GM19468 (cell line): Measurements from ENCODE around the gene SYT3.
"Not testable (repeated sequence)": the region's sequence is repeated elsewhere in the genome, so short reads cannot be mapped to it uniquely, and the experiment has no call there.

Source experiments
- ATAC-seq: cut with Tn5 transposase; IDR thresholded peaks from one replicate; pipeline ENCODE4 v1.9.1; 2021; ENCODE audit warnings: mild to moderate bottlenecking, moderate library complexity, moderate number of reproducible peaks; ENCODE audit not compliant: unreplicated experiment; ENCODE audit errors: extremely low read depth

Gene SYT3

DNA sequence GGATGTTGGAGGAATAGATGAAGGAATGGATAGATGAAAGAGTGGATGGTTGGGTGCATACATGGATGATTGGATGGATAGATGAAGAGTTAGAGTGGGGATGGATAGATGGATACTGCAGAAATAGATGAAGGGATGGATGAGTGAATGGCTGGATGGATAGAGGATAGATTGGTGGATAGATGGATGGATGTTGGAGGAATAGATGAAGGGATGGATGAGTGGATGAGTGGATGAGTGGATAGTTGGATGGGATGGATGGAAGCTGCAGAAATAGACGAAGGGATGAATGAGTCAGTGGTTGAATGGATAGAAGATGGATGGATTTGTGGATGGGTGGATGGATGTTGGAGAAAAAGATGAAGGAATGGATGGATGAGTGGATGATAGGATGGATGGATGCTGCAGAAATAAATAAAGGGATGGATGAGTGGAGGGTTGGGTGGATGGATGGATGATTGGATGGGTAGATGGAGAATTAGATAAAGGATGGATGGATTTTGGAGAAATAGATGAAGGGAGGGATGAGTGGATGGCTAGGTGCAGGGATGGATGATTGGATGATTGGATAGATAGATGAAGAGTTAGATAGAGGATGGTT is 4.7 kb upstream of the SYT3 start:
- ATAC-seq = no peak

DNA sequence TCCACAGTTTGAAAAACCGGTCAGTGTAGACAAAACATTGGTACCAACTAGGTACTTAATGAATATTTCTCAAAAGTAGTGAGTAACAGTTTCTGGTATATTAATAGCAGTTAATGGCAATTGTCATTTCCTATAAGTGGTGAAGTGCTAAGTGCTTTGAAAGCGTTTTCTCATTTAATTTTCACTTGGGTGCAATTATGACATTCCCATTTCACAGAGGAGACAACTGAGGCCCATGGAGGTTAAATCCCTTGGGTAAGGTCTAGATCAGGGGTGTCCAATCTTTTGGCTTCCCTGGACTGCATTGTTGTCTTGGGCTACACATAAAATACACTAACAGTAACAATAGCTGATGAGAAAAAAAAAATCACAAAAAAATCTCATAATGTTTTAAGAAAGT is 687 bp upstream of the SYT3 start:
- no peak for ATAC-seq

DNA sequence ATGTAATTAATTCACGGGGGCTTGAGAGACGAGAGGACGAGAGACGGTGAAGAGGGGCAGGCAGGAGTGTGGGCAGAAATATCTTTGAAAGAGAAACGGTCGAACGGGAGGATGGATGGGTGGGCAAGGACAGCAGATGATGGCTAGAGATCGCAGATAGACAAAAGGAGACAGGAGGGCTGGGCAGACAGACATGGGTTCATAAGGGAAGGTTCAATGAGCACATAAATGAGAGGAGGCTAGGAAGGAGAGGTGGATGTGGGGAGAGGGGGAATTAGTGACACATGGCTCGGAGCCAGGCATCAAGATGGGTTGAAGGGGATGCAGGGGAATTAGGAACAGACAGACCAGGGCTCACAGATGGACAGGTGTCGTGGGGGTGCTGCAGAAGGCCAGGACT is 1.1 kb downstream of the SYT3 start:
- ATAC-seq = no peak

DNA sequence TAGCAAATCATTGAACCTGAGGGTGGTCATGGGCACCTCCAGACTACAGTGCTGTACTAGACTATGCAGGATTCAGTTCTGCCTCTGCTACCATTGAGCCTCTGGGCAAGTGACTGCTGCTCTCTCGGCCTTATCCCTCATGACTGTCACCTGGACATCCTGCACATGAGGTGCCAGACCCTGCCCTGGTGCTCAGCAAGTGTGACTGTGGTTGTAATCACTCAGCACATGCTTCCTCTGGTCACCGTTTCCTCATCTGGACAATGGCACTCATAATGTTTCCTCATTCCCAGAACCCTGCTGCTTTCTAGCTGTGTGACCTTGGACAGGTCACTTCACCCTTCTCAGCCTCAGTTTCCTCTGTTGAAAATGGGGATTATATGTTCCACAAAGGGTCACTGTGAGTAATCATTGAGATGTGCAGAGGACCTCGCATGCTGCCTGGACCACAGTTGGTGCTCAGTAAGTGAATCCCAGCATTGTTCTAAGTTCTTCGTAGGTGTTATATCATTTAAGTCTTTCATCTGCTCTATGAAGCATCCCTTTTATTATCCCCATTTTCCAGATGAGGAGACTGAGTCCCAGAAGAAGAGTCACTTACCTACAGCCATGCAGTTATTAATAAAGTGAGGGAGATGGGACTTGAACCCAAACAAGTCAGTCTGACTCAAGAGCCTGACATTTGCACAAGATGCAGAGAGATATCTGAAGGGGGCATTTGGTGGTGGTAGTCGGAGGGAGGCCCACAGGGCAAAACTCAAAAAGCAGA is 3.2 kb downstream of the SYT3 start:
- ATAC-seq = no peak

DNA sequence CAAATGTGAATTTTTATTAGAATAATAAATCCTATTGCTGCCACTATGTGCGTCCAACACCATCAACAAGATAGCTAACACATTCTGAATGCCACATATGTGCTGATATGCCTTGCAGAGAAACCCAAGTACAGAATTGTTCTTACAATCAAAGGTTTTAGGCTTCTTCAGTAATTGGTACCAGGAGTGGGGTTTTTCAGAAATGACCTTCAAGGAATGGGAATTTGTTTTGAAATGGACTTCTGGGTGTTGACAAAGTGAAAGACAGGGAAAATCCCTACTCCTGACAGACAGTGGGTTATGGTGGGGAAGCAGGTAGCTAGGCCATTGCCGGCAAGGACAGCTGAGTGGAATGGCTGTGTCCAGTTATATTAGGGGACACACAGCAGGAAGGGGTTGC is 5.7 kb downstream of the SYT3 start:
- ATAC-seq = no peak

DNA sequence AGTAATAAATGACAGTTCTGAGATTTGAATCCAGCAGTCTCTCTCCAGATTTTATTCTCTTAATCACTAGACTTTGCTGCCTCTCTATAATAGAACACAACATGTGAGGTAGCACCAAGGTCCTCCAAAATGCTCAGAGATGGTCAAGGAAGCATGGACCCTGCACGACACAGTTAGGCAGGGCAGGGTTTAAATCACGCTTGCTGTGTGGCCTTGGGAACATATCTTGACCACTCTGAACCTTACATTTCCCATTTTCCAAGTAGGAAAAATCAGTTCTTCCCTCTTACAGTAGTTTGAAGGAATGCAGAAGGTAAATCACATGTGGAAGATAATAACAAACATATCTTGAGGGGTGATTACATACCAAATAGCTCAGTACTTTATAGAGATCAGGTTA is 6.3 kb downstream of the SYT3 start:
- no peak for ATAC-seq

DNA sequence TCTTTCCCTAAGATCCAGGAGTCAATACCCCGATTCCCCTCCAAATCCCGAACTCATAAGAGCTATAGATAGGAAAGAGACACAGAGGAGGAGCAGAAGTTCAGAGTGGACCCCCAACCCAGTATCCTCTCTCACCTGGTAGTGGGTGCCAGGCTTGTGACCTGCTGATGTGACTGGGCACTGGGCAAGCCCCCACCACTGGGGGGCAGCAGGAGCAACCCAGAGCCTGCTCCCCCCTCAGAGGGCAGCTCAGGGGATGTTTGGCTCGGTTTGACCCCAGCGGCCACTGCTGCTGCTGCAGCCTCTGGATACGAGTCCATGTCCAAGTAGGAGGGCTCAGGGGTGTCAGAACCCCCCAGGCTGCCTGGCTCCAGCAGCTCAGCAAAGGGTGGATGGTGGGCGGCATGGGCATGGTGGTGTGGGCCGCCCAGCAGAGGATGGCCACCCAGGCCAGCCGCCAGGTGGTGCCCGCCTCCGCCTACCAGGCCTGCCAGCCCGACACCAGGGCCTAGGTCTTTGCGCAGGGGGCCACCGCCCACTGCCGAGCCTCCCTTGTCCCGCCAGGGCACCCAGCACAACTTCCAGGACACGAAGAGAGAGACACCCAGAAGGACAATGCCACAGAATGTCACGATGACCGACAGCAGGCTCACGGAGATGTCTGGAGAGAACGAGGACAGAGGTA is 7.4 kb downstream of the SYT3 start:
- no peak for ATAC-seq

DNA sequence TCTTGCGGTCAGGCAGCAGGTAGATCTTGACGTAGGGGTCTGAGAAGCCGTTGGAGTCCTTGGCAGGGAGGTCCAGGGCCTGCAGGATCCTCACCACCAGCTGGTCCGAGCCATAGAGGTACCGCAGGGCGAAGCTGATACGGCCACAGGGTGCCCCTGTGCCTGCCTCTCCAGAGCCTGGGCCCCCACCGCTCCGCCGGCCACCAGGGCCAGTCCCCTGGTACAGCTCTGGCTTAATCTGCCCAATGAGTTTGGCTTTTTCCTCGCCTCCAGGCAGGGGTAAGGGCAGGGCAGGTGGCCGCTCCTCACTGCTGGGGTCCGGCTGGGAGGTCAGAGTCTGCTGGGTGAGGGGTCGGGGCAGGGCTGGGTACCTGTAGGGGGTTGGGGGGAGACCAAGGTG is 9.9 kb downstream of the SYT3 start:
- ATAC-seq = no peak

DNA sequence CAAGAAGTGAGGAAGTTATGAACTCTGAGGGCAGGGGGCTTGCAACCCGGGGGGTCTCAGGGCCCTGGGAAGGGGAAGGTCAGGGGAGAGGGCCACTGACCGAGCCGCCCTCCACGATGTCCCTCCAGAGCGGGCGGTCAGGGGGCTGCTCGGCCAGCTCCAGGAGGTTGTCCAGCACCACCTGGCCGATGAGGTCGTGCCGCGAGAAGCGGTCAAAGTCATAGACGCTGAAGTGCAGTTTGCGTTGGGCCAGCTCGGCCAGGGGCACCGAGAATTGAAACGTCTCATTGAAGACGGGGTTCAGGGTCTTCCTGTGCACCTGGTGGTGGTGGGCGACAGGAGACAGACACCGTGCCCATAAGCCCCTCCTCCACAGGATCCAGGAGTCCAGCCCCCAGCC is 10.5 kb downstream of the SYT3 start:
- no peak for ATAC-seq

DNA sequence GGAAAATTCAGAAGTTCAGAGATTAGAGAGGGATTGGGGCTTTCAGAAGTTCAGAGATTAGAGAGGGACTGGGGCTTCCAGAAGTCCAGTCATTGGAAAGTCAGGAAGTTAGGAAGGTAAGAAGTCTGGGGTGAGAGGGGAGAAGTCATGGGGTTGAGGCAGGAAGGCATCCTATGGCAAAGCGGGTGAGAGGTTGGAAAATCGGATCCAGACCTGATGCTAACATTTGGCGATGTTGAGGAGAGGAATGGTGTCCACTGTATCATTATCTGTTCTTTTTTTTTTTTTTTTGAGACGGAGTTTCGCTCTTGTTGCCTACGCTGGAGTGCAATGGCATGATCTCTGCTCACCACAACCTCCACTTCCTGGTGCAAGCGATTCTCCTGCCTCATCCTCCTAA is 11.1 kb downstream of the SYT3 start:
- ATAC-seq = no peak

DNA sequence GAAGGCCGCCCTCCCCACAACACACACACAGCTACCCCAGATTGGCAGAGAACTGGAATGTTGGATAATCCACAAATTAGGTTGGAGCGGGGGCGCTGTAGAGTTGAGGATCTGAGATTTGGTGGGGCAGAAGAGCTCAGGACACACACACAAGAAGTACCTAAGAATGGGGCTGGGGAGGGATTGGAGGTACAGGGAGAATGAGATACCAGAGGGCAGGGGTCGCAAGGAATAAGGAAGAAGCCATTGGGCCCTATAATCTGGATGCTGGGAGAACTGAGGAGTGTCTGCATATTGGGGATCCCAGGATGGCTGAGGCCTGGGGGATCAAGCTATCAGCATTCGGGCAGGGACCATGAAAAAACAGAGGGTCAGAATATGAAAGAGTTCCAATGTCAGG is 11.5 kb downstream of the SYT3 start:
- no peak for ATAC-seq

DNA sequence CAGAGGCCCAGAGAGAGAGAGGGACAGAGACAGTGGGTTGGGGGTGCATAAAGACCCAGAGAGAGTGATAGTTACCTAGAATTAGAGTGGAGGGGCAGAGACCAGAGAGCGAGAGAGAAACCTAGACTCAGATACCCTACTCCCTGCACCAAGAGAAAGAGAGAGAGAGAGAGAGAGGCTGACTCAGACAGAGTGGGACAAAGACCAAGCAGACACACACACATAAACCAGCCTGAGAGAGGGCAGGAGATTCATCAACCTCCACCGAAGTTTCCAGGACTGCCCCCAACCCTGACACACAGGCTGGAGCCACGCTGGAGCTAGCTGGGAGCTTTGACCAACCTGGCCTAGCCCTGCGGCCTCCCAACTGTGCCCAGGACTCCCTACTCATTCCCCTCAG is 12.9 kb downstream of the SYT3 start:
- no peak for ATAC-seq

DNA sequence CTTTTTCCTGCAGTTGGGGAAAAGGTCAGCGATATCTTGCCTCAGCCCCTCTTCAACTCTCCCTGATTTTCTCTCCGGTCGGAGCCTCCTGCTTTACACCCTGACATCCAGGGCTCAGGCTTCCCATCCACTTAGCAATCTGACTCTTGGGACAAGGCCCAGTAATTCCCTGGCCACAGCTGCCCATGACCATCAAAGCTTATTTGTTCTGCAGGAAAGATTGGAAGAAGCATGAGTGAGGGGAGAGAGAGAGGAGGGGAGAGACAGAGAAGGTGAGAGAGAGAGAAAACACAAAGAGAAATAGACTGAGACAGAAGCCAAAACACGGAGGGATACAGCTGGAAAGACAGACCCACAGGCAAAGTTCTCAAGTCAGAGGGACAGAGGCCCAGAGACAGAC is 13.7 kb downstream of the SYT3 start:
- ATAC-seq = no peak

DNA sequence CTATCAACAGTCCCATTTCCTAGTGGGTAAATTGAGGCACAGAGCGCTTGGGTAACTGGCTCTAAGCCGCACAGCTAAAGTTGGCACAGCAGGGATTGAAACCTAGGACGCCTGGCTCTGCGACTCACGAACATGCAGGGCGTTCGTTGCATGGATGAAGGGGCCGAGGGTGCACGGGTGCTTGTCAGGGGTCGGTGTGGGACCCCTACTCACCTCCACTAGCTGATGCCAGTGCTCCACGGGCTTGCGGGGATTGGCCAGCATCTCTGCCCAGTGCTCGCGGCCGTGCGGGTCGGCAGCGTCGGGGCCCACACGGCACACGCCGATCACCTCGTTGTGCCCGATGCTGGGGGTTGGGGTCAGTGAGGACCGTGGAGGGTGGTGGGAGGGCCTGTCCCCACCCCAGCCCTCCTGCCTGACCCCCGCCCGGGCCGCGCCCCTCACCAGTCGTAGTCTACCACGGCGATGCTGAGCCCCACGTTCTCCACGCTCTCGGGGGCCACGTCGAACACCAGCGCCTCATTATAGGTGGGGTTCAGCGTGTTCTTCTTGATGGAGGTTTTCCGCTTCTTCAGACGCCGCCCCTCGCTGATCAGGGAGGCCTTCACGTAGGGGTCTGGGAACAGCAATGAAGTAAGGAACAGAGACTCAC is 14.6 kb downstream of the SYT3 start:
- ATAC-seq = no peak

DNA sequence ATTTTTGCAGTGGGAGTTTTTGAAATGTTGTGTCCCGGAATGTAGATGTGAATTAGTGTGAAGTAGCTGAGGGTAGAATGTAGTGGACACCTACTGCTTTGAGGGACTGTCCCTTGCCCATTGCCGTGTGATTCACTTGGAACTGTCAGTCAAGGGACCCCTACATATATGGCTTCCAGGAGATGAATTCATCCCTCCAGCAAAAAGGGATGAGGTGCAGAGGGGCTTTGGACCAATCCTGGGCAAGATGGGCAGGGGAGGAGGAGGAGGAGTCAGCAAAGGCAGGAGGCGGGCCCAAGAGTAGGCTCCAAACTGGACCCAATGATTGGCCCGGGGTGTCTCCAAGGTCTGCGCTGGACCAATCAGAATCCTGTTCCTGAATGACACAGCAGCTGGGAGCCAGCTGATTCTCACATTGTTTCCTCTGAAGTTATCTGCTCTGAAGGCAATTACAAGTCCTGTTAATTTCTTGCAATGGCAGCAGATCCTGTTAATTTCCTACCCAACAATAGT is 19.2 kb downstream of the SYT3 start:
- ATAC-seq = not testable (repeated sequence)

DNA sequence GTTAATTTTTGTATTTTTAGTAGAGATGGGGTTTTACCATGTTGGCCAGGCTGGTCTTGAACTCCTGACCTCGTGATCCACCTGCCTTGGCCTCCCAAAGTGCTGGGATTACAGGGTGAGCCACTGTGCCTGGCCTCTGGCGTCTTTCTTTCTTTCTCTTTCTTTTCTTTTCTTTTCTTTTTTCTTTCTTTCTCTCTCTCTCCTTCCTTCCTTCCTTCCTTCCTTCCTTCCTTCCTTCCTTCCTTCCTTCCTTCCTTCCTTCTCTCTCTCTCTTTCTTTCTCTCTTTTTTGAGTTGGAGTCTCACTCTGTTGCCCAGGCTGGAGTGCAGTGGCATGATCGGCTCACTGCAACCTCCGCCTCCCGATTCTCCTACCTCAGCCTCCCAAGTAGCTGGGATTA is 20.5 kb downstream of the SYT3 start:
- not testable (repeated sequence) for ATAC-seq

DNA sequence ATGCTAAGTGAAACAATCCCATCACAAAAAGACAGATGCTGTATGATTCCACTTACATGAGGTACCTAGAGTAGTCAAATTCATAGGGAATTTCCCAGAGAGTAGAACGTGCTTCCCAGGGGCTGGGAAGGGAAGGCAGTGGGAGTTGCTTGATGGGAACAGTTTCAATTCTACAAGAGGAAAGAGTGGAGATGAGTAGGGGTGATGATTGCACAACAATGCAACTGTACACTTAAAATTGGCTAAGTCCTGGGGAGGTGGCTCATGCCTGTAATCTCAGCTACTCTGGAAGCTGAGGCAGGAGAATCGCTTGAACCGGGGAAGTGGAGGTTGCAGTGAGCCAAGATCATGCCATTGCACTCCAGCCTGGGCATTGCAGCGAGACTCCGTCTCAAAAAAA is 21.3 kb downstream of the SYT3 start:
- not testable (repeated sequence) for ATAC-seq

DNA sequence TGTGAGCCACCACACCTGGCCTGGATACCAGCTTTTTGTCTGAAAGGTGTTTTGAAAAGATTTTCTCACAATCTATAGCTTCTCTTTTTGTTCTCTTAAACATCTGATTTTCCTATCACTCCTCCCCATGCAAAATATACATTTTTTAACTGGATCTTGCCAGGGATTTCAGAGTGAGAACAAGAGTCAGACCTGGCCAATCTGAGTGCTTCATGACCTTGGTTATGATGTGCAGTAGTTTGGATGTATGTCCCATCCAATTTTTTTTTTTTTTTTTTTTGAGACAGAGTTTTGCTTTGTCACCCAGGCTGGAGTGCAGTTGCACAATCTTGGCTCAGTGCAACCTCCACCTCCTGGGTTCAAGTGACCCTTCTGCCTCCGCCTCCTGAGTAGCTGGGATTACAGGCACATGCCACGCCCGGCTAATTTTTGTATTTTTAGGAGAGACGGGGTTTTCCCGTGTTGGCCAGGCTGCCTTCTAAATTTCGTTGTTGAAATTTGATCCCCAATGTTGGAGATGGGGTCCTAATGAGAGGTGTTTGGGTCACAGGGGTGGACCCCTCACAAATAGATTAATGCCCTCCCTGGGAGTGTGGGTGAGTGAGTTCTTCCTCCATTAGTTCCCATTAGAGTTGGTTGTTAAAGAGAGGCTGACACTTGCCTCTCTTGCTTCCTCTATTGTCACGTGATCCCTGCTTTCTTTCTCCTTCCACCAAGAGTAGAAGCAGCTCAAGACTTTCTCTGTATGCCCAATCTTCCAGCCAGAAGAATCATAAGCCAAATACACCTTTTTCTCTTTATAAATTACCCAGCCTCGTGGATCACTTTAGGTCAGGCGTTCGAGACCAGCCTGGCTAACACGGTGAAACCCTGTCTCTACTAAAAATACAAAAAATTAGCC is 26.9 kb downstream of the SYT3 start:
- ATAC-seq = not testable (repeated sequence)

DNA sequence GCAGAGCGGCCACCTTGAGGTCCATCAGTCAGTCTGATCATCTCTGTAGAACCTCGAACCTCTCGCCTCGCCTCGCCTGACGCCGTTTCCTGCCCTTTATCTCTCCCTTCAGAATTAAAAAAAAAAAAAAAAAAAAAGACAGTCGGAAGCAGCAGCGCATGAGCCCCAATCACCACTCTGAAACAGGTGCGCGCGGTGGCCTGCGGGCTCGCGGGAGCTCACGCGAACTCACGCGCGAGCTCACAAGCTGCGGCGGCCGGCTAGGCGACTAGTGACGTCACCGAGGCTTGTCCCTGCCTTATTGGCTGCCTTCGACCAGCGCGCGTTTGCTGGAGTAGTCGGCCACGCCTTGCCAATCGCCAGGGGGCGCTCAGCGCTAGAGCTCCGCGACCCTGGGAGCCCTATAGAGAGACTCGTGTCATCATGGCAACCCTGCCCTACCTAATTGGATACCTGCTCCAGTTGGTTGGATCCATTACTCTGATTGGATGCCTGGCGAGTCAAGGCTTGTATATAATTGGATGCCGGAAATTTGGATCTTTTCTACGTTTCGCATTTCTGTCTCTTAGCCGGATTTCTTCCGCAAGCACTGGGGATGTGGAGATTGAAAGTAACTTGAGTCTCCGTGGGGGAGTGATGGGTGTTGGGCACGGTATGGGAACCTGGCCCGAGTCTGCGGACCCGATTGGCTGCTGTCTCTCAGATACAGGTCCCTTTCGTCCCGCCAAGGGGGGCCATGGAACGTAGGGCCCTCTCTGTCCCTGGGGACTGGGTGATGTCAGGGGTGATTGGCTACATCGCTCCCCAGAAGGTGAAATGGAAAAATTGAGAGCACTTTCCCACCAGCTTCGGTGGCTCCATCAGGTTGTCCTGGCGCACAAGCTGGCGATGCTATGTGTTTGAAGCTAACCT is 31.6 kb downstream of the SYT3 start:
- ATAC-seq = no peak
